ENCODE measurements around the gene NTSR2.

NTSR2 gene

DNA sequence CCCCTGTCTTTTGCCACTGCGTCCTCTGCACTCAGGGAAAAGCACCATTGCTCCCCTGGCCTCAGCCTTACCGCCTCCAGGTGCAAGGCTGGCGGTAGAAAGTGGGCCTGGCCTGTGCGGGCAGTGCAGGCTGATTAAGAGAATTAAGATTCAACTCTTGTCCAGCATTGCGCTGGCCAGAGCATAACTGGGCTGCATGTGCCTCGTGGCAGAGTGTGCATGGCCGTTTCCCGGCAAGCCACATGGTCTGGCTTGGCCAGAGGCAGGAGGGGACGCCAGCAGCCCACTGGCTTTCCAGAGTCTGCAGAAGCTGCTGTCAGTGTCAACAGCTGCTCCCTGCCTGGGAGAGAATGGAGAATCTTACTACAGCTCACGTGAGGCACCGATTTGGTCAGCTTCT is 12.3 kb downstream of the NTSR2 start:
- H3K4me1 ChIP-seq (ENCODE audit: low read length), result no peaks in the 10 kb centered on the region
- no peak overlapping the region for H3K4me2 ChIP-seq (ENCODE audit: low read depth, low read length)
- no peak for DNase-seq
- no peaks in the 10 kb centered on the region for H4K20me1 ChIP-seq (ENCODE audit: insufficient read depth, low read length)
- 0 out of 2 replicates have a peak, but pooled peaks cover 4% of the 10 kb centered on the region for H3K27me3 ChIP-seq (replicated peaks; ENCODE audit: insufficient read depth, low read length)
- no peak overlapping the region for H2AFZ ChIP-seq (ENCODE audit: low read length)
- H3K4me3 ChIP-seq (ENCODE audit: low read length), result no peak overlapping the region
- no peak overlapping the region for H3K9ac ChIP-seq (ENCODE audit: low read length)
- no peak overlapping the region for H3K27ac ChIP-seq (ENCODE audit: low read length)
- H3K36me3 ChIP-seq (replicated peaks; ENCODE audit: insufficient read depth, low read length), result no peaks in the 10 kb centered on the region
- H3F3A ChIP-seq (ENCODE audit: insufficient read depth, low read length), result no peaks in the 10 kb centered on the region
- H3K9me3 ChIP-seq (replicated peaks; ENCODE audit: insufficient read depth, low read length), result no peaks in the 10 kb centered on the region
- no peak for TF ChIP-seq CTCF (IDR thresholded peaks at IDR 0.05; ENCODE audit: low read length)
- TF ChIP-seq EZH2phosphoT487 (IDR thresholded peaks at IDR 0.05; ENCODE audit: low read length), result no peak
- TF ChIP-seq EZH2 (optimal IDR thresholded peaks at IDR 0.05; ENCODE audit: low read depth, low read length), result no peak
- H3K9me2 ChIP-seq (replicated peaks; ENCODE audit: insufficient read depth, low read length), result no peaks in the 10 kb centered on the region
- no peaks in the 10 kb centered on the region for H3K79me2 ChIP-seq (ENCODE audit: low read length)

GRCh38 chr2:11657195-11657594 is 12.8 kb downstream of the NTSR2 start:
- DNase-seq, result no peak
- Histone ChIP-seq H3K27ac (ENCODE audit: low read length) (no peak overlapping the region), H3F3A (ENCODE audit: insufficient read depth, low read length) (no peaks in the 10 kb centered on the region), H3K36me3 (replicated peaks; ENCODE audit: insufficient read depth, low read length) (no peaks in the 10 kb centered on the region), H2AFZ (ENCODE audit: low read length) (no peak overlapping the region), H3K27me3 (replicated peaks; ENCODE audit: insufficient read depth, low read length) (0 out of 2 replicates have a peak, but pooled peaks cover 4% of the 10 kb centered on the region), H3K4me2 (ENCODE audit: low read depth, low read length) (no peak overlapping the region), H3K9me2 (replicated peaks; ENCODE audit: insufficient read depth, low read length) (no peaks in the 10 kb centered on the region), H3K4me1 (ENCODE audit: low read length) (no peaks in the 10 kb centered on the region), H3K9me3 (replicated peaks; ENCODE audit: insufficient read depth, low read length) (no peaks in the 10 kb centered on the region), H3K79me2 (ENCODE audit: low read length) (no peaks in the 10 kb centered on the region), H3K4me3 (ENCODE audit: low read length) (no peak overlapping the region), H4K20me1 (ENCODE audit: insufficient read depth, low read length) (no peaks in the 10 kb centered on the region), H3K9ac (ENCODE audit: low read length) (no peak overlapping the region)
- TF ChIP-seq EZH2 (optimal IDR thresholded peaks at IDR 0.05; ENCODE audit: low read depth, low read length) (no peak), EZH2phosphoT487 (IDR thresholded peaks at IDR 0.05; ENCODE audit: low read length) (no peak), CTCF (IDR thresholded peaks at IDR 0.05; ENCODE audit: low read length) (no peak)

GRCh38 chr2:11656671-11657101 is 13.3 kb downstream of the NTSR2 start:
- no peaks in the 10 kb centered on the region for H3K36me3 ChIP-seq (replicated peaks; ENCODE audit: insufficient read depth, low read length)
- H3K9ac ChIP-seq (ENCODE audit: low read length), result no peak overlapping the region
- no peaks in the 10 kb centered on the region for H3K4me1 ChIP-seq (ENCODE audit: low read length)
- no peak for DNase-seq
- H4K20me1 ChIP-seq (ENCODE audit: insufficient read depth, low read length), result no peaks in the 10 kb centered on the region
- no peaks in the 10 kb centered on the region for H3K9me2 ChIP-seq (replicated peaks; ENCODE audit: insufficient read depth, low read length)
- H3K27ac ChIP-seq (ENCODE audit: low read length), result no peak overlapping the region
- 0 out of 2 replicates have a peak, but pooled peaks cover 4% of the 10 kb centered on the region for H3K27me3 ChIP-seq (replicated peaks; ENCODE audit: insufficient read depth, low read length)
- no peaks in the 10 kb centered on the region for H3F3A ChIP-seq (ENCODE audit: insufficient read depth, low read length)
- H3K4me3 ChIP-seq (ENCODE audit: low read length), result no peak overlapping the region
- TF ChIP-seq EZH2phosphoT487 (IDR thresholded peaks at IDR 0.05; ENCODE audit: low read length), result no peak
- no peak for TF ChIP-seq EZH2 (optimal IDR thresholded peaks at IDR 0.05; ENCODE audit: low read depth, low read length)
- no peak for TF ChIP-seq CTCF (IDR thresholded peaks at IDR 0.05; ENCODE audit: low read length)
- no peaks in the 10 kb centered on the region for H3K9me3 ChIP-seq (replicated peaks; ENCODE audit: insufficient read depth, low read length)
- no peaks in the 10 kb centered on the region for H3K79me2 ChIP-seq (ENCODE audit: low read length)
- no peak overlapping the region for H3K4me2 ChIP-seq (ENCODE audit: low read depth, low read length)
- H2AFZ ChIP-seq (ENCODE audit: low read length), result no peak overlapping the region

Data from MM.1S (cell line).